HAP-1 (cell line): Measurements from ENCODE around the gene B3GALT5.
"Not testable (repeated sequence)": the region's sequence is repeated elsewhere in the genome, so short reads cannot be mapped to it uniquely, and the experiment has no call there.

Experiments used
- DNase-seq, 2 experiments: peaks; one replicate each; pipeline ENCODE4 v3.0.0-alpha.2; 2016 to 2020; ENCODE audit warnings: low spot score in 2 of 2
- H3K27me3 ChIP-seq: fragments of 250-450 bp; sonication (Bioruptor Pico); 2 replicates; pipeline ENCODE4 v1.5.1; 2020; ENCODE audit warnings: low read depth, mild to moderate bottlenecking, moderate library complexity
- H3K36me3 ChIP-seq: fragments of 250-450 bp; sonication (Bioruptor Pico); replicated peaks from 2 replicates; pipeline ENCODE4 v1.5.1; 2020; ENCODE audit warnings: mild to moderate bottlenecking
- H3K4me1 ChIP-seq: fragments of 250-450 bp; sonication (Bioruptor Pico); 2 replicates; pipeline ENCODE4 v1.5.1; 2020; ENCODE audit warnings: mild to moderate bottlenecking
- H3K4me3 ChIP-seq: fragments of 250-450 bp; sonication (Bioruptor Pico); 2 replicates; pipeline ENCODE4 v1.5.1; 2020; ENCODE audit warnings: mild to moderate bottlenecking, moderate library complexity
- H3K9me3 ChIP-seq: fragments of 250-450 bp; sonication (Bioruptor Pico); 2 replicates; pipeline ENCODE4 v1.5.1; 2020; ENCODE audit warnings: mild to moderate bottlenecking, moderate library complexity
- in situ Hi-C: fragments of 300-500 bp; cut with MboI; formaldehyde crosslinking; loops from 3 replicates; pipeline ENCODE4 v1.14.3; 2020; ENCODE audit warnings: low sequenced_read_pairs, inconsistent platforms, mixed read lengths

B3GALT5 gene, protein sequence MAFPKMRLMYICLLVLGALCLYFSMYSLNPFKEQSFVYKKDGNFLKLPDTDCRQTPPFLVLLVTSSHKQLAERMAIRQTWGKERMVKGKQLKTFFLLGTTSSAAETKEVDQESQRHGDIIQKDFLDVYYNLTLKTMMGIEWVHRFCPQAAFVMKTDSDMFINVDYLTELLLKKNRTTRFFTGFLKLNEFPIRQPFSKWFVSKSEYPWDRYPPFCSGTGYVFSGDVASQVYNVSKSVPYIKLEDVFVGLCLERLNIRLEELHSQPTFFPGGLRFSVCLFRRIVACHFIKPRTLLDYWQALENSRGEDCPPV

DNA sequence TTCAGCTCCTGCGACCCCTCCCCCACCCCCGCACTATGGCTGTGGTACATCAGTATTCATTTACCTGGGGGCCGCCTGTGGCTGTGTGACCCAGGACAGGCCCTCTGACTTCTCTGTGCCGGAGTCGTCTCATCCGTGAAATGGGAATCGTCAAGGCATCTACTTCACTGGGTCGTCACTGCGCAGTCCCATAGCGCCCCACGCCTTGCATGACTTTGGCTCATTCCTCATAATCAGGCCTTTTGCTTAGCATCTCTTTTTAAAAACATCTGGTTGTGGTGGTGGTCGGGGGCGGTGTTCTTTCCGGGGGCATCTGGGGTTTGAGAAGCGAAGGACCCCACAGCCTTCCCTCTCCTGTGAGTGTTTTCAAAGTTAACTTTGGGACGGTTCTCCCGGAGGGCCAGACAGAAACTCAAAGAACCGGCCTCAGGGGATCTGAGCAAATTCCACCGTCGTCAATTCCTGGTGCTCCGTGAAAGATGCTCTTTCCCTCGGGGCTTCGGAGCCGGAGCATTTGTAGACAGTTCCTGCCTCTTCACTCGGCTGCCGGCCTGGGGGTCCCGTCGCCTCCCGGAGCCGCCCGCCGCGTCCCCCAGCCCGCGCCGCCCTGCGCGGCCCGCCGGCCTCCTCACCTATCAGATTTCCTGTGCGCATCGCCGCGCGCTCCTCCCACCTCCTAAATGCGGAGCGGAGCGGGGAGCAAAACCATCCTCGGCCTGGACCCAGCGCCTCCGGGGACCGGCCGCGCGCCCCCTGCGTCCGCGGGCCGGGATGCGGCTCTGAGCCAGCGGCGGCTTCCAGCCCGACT is at the start of gene B3GALT5:
Gene B3GALT5, plus strand, starts transcription at position 708 of the 808 bp plus-strand sequence. CDS start 47,620 bp downstream, outside the sequence.
- no peaks in the 10 kb centered on the region; the same call in 1 of the 2 replicates for H3K9me3 ChIP-seq
- H3K27me3 ChIP-seq = peaks cover 3% of the 10 kb centered on the region; the same call in 1 of the 2 replicates
- H3K4me3 ChIP-seq = no peak within 1 kb of the TSS
- no peaks in the 10 kb centered on the region for H3K36me3 ChIP-seq
- DNase-seq = no peak
- no peaks in the 10 kb centered on the region for H3K4me1 ChIP-seq
- in situ Hi-C loops = no loop called here

DNA sequence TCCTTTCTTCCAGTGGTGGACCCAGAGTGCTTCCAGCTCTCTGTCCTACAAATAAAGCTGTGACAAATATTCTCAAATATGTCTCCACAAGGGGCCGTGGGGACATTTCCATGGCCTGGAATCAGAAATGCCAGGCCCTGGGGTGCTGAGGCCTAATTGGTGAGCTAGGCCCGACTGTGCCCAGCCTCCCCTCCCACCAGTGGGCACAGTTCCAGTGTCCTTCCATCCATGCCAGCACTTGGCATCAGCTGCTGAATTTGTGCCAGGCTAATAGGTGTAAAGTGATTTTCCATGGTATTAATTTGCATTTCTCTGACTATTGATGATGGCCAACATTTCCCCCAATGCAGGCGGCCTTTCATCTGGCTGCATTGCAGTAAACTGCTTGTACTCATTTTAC is 48.5 kb upstream of the B3GALT5 start:
- no peaks in the 10 kb centered on the region for H3K9me3 ChIP-seq
- no peak for DNase-seq

DNA sequence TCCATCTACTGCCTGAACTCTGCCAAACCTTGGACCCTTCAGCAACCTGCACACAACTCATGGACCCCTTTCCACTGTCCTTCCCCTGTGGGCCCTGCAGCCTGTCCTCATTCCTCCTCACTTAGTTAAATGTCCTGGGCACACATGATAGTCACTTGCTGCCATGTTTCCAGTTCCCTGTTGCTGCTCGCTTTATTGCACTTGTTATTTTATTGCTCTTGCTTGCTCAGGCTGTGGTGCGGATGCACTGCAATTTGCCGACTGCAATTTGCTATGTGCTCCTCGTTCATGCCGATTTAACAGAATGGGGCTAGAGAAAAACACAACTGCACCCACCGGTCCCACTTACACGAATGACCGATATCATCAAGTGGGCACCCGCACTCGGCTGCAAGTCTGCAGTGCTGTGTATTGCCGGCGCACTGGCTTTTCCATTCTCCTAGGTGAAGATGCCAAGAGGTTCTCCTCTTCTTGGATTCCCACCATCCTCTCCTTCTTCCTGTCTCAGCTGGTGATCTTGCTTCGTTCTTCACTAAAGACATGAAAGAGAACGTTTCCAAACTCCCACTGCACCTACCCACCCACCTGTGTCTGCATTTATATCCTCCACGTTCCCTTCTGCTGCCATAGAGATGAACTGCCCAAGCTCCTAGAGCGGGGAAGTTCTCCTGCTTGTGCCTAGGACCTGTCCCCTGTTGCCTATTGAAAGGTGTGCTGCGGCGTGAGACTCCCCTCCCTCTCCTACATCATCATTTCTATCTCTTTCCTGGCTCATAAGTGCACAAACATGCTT is 45.4 kb upstream of the B3GALT5 start:
- in situ Hi-C loops = no loop called here
- Histone ChIP-seq H3K9me3 (no peaks in the 10 kb centered on the region), H3K36me3 (no peaks in the 10 kb centered on the region), H3K4me1 (no peaks in the 10 kb centered on the region), H3K27me3 (no peaks in the 10 kb centered on the region), H3K4me3 (no peak overlapping the region)
- DNase-seq = no peak

More for the DNA sequence above, 48.5 kb upstream of the B3GALT5 start:
- H3K36me3 ChIP-seq = no peaks in the 10 kb centered on the region
- H3K4me3 ChIP-seq = no peak overlapping the region
- in situ Hi-C loops = no loop called here
- no peaks in the 10 kb centered on the region for H3K27me3 ChIP-seq
- H3K4me1 ChIP-seq = no peaks in the 10 kb centered on the region

DNA sequence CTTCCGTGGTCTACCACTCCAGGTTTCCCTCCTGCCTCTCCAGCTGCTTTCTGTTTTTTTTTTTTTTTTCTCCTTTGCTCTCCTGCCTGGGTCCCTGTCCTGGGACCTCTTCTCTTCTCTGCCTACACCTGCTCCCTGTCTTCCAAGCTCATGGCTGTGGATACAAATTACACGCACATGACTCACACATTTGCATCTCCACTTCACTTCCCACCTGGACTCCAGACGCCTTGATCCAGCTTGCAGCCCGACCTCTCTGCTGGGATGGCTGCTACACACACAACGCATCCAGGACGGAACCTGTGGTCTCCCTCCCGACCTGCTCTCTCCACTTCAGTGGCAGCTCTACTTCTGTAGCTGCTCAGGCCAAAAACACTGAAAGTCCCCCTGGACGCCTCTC is 44.4 kb upstream of the B3GALT5 start:
- H3K36me3 ChIP-seq = no peaks in the 10 kb centered on the region
- no peak for DNase-seq
- H3K4me1 ChIP-seq = no peaks in the 10 kb centered on the region
- no peaks in the 10 kb centered on the region for H3K27me3 ChIP-seq
- H3K9me3 ChIP-seq = no peaks in the 10 kb centered on the region
- in situ Hi-C loops = no loop called here
- H3K4me3 ChIP-seq = no peak overlapping the region

DNA sequence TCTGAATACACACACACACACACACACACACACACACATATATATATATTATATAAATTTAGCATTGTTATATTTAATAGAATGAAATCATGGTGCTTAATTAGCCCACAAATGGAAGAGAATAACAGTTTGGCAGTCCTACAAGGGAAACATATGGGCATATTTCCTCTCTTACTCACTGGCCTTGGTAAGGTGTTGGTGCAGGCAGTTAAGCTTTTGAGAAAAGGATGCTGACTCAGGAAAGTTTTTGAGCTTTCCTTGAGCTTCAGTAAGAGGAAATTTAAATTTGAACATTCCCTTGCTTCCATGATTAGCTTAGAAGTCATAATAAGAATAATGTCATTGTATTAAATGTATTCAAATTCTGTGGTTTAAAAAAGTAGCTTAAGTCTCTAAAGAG is 37.0 kb upstream of the B3GALT5 start:
- H3K4me1 ChIP-seq = no peaks in the 10 kb centered on the region
- no peaks in the 10 kb centered on the region for H3K9me3 ChIP-seq
- no peak for DNase-seq
- H3K27me3 ChIP-seq = no peaks in the 10 kb centered on the region
- H3K36me3 ChIP-seq = no peaks in the 10 kb centered on the region
- H3K4me3 ChIP-seq = no peak overlapping the region
- in situ Hi-C loops = no loop called here

DNA sequence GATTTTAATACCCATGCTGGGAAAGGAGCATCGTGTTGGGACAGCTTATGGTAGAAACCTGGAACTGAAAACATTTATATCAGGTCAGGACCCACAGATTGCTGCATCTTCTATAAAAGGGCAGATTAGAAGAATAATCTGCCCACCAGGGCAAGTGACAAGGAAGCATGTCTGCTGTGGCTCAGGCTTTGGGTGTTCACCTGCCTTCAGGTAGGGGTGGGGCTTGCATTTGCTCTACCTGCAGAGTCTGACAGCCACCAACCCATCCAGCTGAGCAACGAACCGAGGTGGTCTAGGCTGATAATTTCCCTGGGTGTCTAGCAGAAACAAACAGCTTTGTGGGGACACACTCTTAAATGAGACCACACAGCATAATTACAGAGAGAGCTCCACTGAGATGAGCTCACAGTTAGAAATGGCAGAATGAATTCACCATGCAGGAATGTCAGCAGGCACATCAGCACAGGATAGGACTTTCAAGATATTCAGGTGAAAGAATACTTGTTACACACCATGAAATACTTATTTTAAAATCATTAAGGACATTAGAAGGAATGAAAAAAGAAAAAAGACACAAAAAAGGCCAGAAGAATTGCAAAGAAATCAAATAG is 36.1 kb upstream of the B3GALT5 start:
- H3K36me3 ChIP-seq = no peaks in the 10 kb centered on the region
- H3K4me3 ChIP-seq = no peak overlapping the region
- H3K9me3 ChIP-seq = no peaks in the 10 kb centered on the region
- in situ Hi-C loops = no loop called here
- no peaks in the 10 kb centered on the region for H3K27me3 ChIP-seq
- no peak for DNase-seq
- no peaks in the 10 kb centered on the region for H3K4me1 ChIP-seq

DNA sequence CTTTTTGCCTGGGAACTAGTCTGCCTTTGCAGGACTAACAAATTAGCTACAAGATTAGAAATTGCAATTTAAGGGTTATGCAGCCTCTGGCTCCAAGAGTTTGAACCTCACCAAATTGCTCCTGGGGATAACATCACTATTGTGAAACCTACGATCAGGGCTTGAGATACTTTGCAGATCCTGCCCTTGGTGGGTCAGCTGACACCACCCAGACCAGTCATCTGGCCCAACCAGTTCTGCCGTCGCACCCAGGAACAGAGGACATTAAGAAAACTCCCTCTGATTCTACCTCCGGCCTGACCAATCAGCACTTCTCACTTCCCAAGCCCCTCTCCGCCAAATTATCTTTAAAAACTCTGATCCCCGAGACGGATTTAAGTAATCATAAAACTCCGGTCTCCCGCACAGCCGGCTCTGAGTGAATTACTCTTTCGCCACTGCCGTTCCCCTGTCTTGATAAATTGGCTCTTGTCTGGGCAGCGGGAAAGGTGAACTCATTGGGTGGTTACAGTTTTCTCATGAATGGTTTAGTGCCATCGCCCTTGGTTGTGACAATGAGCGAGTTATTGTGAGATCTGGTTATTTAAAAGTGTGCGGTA is 32.9 kb upstream of the B3GALT5 start:
- Histone ChIP-seq H3K36me3 (no peaks in the 10 kb centered on the region), H3K9me3 (no peaks in the 10 kb centered on the region), H3K4me1 (no peaks in the 10 kb centered on the region), H3K27me3 (no peaks in the 10 kb centered on the region), H3K4me3 (no peak overlapping the region)
- DNase-seq = no peak
- in situ Hi-C loops = no loop called here

DNA sequence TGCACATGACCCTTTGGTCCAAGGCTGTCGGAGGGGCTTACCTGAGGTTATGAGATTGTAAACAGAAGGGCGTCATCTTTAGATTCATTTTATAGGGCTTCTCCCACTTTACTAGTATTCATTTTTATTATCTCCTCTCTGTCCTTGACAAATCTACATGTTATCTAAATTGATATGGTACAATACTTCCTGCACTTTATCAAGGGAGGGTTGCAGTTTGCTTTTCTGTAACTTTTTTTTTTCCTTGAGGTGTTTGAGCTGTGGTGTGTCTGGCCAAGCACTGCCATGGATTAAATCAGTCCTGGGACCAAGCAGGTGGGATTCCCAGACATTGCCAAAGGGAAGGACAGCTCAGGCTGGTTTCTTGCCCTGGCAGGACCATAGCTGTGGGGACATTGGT is 32.0 kb upstream of the B3GALT5 start:
- in situ Hi-C loops = no loop called here
- no peak overlapping the region for H3K4me3 ChIP-seq
- H3K4me1 ChIP-seq = no peaks in the 10 kb centered on the region
- DNase-seq = no peak
- H3K9me3 ChIP-seq = no peaks in the 10 kb centered on the region
- no peaks in the 10 kb centered on the region for H3K27me3 ChIP-seq
- H3K36me3 ChIP-seq = no peaks in the 10 kb centered on the region

DNA sequence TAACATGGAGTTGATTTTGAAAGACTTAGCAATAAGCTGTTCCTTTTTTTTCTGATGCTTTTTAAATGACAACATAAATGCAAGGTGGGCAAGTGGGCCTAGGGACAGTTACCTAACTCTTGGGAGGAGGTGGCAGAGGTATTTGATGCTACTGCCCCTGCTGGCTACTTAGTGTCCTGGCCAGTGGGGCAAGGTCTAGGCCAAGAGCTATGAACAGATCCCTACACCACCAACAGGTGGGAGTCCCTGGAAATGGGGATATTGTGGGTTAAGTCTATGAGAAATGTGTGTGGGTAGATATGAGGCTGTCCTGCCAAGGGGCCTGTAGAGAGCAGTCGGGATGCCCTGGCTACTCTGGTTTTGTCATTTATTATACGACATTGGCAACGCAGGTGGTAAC is 31.3 kb upstream of the B3GALT5 start:
- in situ Hi-C loops = no loop called here
- H3K4me1 ChIP-seq = no peaks in the 10 kb centered on the region

DNA sequence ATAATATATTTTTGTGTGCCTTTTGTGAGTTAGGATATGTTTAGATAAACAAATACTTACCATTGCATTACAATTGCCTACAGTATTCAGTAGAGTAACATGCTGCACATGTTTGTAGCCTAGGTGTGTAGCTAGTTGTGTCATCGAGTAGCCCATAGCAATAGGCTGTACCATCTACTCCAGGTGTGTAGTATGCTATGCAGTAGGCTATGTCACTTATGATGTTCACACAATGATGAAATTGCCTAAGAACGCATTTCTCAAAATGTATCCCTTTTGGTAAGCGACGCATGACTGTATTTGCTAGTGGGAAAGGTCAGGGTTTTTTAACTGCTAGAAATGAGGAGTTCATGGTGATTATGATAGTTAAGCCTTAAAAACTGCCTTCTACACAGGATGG is 30.0 kb upstream of the B3GALT5 start:
- in situ Hi-C loops = no loop called here

More for the DNA sequence above, 31.3 kb upstream of the B3GALT5 start:
- Histone ChIP-seq H3K27me3 (no peaks in the 10 kb centered on the region), H3K9me3 (no peaks in the 10 kb centered on the region), H3K36me3 (no peaks in the 10 kb centered on the region), H3K4me3 (no peak overlapping the region)
- no peak for DNase-seq

DNA sequence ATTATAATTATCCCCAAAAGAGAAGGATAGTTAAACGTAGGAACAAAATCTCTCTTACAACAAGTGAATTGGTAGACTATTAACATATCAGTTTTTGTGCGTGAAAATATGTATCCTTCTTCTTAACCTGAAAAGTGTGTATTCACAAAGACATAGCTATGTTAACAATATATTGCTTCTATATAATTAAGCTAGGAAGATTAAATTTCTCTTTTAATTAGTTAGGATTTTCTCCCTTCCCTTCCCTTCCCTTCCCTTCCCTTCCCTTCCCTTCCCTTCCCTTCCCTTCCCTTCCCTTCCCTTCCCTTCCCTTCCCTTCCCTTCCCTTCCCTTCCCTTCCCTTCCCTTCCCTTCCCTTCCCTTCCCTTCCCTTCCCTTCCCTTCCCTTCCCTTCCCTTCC is 29.2 kb upstream of the B3GALT5 start:
- H3K36me3 ChIP-seq, H3K27me3 ChIP-seq, H3K4me1 ChIP-seq, H3K9me3 ChIP-seq, DNase-seq, in situ Hi-C loops, H3K4me3 ChIP-seq: not testable (repeated sequence)

More for the DNA sequence above, 30.0 kb upstream of the B3GALT5 start:
- DNase-seq = no peak
- no peaks in the 10 kb centered on the region for H3K36me3 ChIP-seq
- H3K4me1 ChIP-seq = no peaks in the 10 kb centered on the region
- no peak overlapping the region for H3K4me3 ChIP-seq
- no peaks in the 10 kb centered on the region for H3K27me3 ChIP-seq
- H3K9me3 ChIP-seq = no peaks in the 10 kb centered on the region

DNA sequence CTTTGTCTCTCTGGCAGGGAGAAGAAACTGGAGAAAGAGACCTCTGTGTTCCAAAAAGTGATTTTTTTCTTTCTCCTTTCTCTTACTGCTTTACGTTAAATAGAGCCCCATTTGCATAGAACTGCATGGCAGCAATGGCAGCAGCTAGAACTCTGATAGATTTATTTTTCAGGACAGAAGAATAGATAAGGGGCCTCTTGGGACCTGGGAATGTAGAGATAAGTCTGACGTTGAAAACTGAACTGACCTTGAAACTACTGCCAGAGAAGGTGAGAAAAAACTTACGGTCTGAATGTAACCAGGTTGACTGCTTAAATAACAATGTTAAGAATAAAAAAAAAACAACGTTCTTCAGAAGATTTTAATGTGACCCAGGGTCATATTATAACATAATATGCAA is 25.4 kb upstream of the B3GALT5 start:
- in situ Hi-C loops = no loop called here
- H3K36me3 ChIP-seq = no peaks in the 10 kb centered on the region
- no peak overlapping the region for H3K4me3 ChIP-seq
- H3K9me3 ChIP-seq = no peaks in the 10 kb centered on the region
- no peaks in the 10 kb centered on the region for H3K27me3 ChIP-seq
- H3K4me1 ChIP-seq = no peaks in the 10 kb centered on the region
- no peak for DNase-seq

DNA sequence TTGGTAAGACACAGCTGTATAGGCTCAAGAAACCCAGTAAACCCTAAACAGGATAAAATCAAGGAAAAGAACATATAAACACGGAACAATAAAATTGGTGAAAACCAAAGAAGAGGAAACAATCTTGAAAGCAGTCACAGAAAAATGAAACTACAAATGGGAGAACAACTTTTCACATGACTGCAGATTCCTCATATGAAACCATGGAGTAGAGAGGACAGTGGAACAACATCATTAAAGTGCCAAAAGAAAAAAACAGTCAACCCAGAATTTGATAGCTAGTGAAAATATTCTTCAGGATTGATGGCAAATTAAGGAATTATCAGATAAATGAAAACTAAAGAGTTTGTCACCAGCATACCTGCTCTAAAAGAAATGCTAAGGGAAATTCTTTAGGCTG is 23.9 kb upstream of the B3GALT5 start:
- Histone ChIP-seq H3K36me3 (no peaks in the 10 kb centered on the region), H3K27me3 (no peaks in the 10 kb centered on the region), H3K4me1 (no peaks in the 10 kb centered on the region), H3K9me3 (no peaks in the 10 kb centered on the region), H3K4me3 (no peak overlapping the region)
- in situ Hi-C loops = no loop called here
- DNase-seq = no peak
